ENCODE measurements around the gene RPP25L. TPM values are rescaled to one million over a fixed set of nuclear protein-coding genes. Genes with fewer than 3 reads are reported as not detected.

The RPP25L gene
- total and polyA plus RNA-seq, 2 experiments from 2014 or later: 16.4 to 25.1 TPM

- Histone ChIP-seq H3K4me2 (no peak overlapping the region), H3K79me2 (replicated peaks; ENCODE audit: insufficient read depth) (no peaks in the 10 kb centered on the region), H3K36me3 (ENCODE audit: insufficient read depth) (no peaks in the 10 kb centered on the region), H3K9me2 (ENCODE audit: insufficient read depth) (no peaks in the 10 kb centered on the region), H3K4me1 (ENCODE audit: insufficient read depth) (peaks cover 47% of the 10 kb centered on the region), H3K4me3 (no peak overlapping the region), H3K27me3 (ENCODE audit: insufficient read depth) (peaks cover 98% of the 10 kb centered on the region), H3K27ac (ENCODE audit: low read depth) (no peak overlapping the region), H4K20me1 (replicated peaks; ENCODE audit: insufficient read depth) (peaks cover 7% of the 10 kb centered on the region; the same call in 1 of the 2 replicates), H3F3A (replicated peaks; ENCODE audit: low read depth) (peaks cover 9% of the 10 kb centered on the region; the same call in 1 of the 2 replicates), H2AFZ (no peak overlapping the region)
- no peaks in the 10 kb centered on the region for H3K9me3 Mint-ChIP-seq
- DNase-seq (ENCODE audit: low spot score) (no peak), ATAC-seq (no peak)
- peaks cover 46% of the 10 kb centered on the region for H3K4me1 Mint-ChIP-seq
- H3K4me3 Mint-ChIP-seq: no peak overlapping the region
- H3K27me3 Mint-ChIP-seq (ENCODE audit: insufficient read depth, low read depth, poor library complexity): peaks cover 73% of the 10 kb centered on the region
- no peaks in the 10 kb centered on the region for H3K36me3 Mint-ChIP-seq (ENCODE audit: low read depth)
- TF ChIP-seq ZNF114 (CRISPR knock-in tag; IDR thresholded peaks at IDR 0.05): no peak
- TF ChIP-seq NANOG (IDR thresholded peaks at IDR 0.05; ENCODE audit: borderline replicate concordance): no peak
- no peak for TF ChIP-seq EZH2 (IDR thresholded peaks at IDR 0.05; ENCODE audit: low read depth, unreplicated experiment)
- no peak for TF ChIP-seq JUNB (IDR thresholded peaks at IDR 0.05; ENCODE audit: unreplicated experiment)
- TF ChIP-seq EZH2phosphoT487 (IDR thresholded peaks at IDR 0.05; ENCODE audit: unreplicated experiment): no peak
- no peak for TF ChIP-seq STAT1 (IDR thresholded peaks at IDR 0.05; ENCODE audit: unreplicated experiment)
- no peak for TF ChIP-seq CTCF (conservative IDR thresholded peaks at IDR 0.05; ENCODE audit: low read depth in 2 of 2)
- TF ChIP-seq ZNF331 (CRISPR knock-in tag; IDR thresholded peaks at IDR 0.05; ENCODE audit: low read depth): no peak
- TF ChIP-seq POLR2AphosphoS5 (IDR thresholded peaks at IDR 0.05; ENCODE audit: low read depth): no peak
- no peak for TF ChIP-seq REST (IDR thresholded peaks at IDR 0.05; ENCODE audit: unreplicated experiment)
- H3K27ac Mint-ChIP-seq: no peak overlapping the region
Observed at GRCh38 chr9:34581318-34581717, 30.6 kb downstream of the RPP25L start.

GRCh38 chr9:34580358-34580757 is 31.5 kb downstream of the RPP25L start:
- Histone ChIP-seq H3K27ac (ENCODE audit: low read depth) (no peak overlapping the region), H3K4me2 (peak overlapping the region; percentile 90), H3K27me3 (ENCODE audit: insufficient read depth) (peaks cover 95% of the 10 kb centered on the region), H3K9me2 (ENCODE audit: insufficient read depth) (no peaks in the 10 kb centered on the region), H3K79me2 (replicated peaks; ENCODE audit: insufficient read depth) (no peaks in the 10 kb centered on the region), H3K4me1 (ENCODE audit: insufficient read depth) (peaks cover 41% of the 10 kb centered on the region), H2AFZ (no peak overlapping the region), H4K20me1 (replicated peaks; ENCODE audit: insufficient read depth) (peaks cover 7% of the 10 kb centered on the region; the same call in 1 of the 2 replicates), H3K36me3 (ENCODE audit: insufficient read depth) (no peaks in the 10 kb centered on the region), H3K4me3 (0 out of 2 replicates have a peak overlapping the region, but pooled peaks have one; percentile 62), H3F3A (replicated peaks; ENCODE audit: low read depth) (peaks cover 11% of the 10 kb centered on the region; the same call in 1 of the 2 replicates)
- ATAC-seq: no peak
- peaks cover 44% of the 10 kb centered on the region for H3K4me1 Mint-ChIP-seq
- peaks cover 70% of the 10 kb centered on the region for H3K27me3 Mint-ChIP-seq (ENCODE audit: insufficient read depth, low read depth, poor library complexity)
- H3K27ac Mint-ChIP-seq: no peak overlapping the region
- H3K9me3 Mint-ChIP-seq: no peaks in the 10 kb centered on the region
- H3K36me3 Mint-ChIP-seq (ENCODE audit: low read depth): no peaks in the 10 kb centered on the region
- TF ChIP-seq EZH2 (IDR thresholded peaks at IDR 0.05; ENCODE audit: low read depth, unreplicated experiment): peak; percentile 30
- no peak for TF ChIP-seq ZNF331 (CRISPR knock-in tag; IDR thresholded peaks at IDR 0.05; ENCODE audit: low read depth)
- peak overlapping the region; percentile 46; the same call in 1 of the 3 replicates for H3K4me3 Mint-ChIP-seq
- peak; percentile 48 for DNase-seq (ENCODE audit: low spot score)
